SK-N-SH (cell line): ENCODE results near the gene BORA.

Experiments used
- CTCF ChIP-seq: fragments of 200-600 bp; sonication (generic); IDR thresholded peaks from 2 replicates; pipeline ENCODE4 v1.6.1; 2017; ENCODE audit warnings: antibody characterized with exemption, mild to moderate bottlenecking, moderate library complexity
- ELF1 ChIP-seq: IDR thresholded peaks from 2 replicates; pipeline ENCODE4 v1.4.0; 2012
- JUND ChIP-seq: IDR thresholded peaks from 2 replicates; pipeline ENCODE4 v1.4.0; 2012
- NRF1 ChIP-seq: IDR thresholded peaks from 2 replicates; pipeline ENCODE4 v1.6.1; 2012; ENCODE audit warnings: low read depth, mild to moderate bottlenecking, low read length
- RAD21 ChIP-seq: IDR thresholded peaks from 2 replicates; pipeline ENCODE4 v1.6.1; 2012; ENCODE audit warnings: mild to moderate bottlenecking, low read length
- SIN3A ChIP-seq: IDR thresholded peaks from 2 replicates; pipeline ENCODE4 v1.6.1; 2012; ENCODE audit warnings: low read depth, mild to moderate bottlenecking, low read length, moderate library complexity, borderline replicate concordance
- ZBTB33 ChIP-seq: IDR thresholded peaks from 2 replicates; pipeline ENCODE4 v1.4.0; 2012; ENCODE audit warnings: low read depth, borderline replicate concordance

GRCh38 chr13:72754111-72754510 lies 26.4 kb downstream of the BORA start:
- TF ChIP-seq SIN3A (no peak), CTCF (no peak), ZBTB33 (no peak), RAD21 (no peak), NRF1 (no peak), JUND (no peak), ELF1 (no peak)
